Measurements from ENCODE around the gene PIMREG.
"Not testable (repeated sequence)": the region's sequence is repeated elsewhere in the genome, so short reads cannot be mapped to it uniquely, and the experiment has no call there.

The PIMREG gene

DNA sequence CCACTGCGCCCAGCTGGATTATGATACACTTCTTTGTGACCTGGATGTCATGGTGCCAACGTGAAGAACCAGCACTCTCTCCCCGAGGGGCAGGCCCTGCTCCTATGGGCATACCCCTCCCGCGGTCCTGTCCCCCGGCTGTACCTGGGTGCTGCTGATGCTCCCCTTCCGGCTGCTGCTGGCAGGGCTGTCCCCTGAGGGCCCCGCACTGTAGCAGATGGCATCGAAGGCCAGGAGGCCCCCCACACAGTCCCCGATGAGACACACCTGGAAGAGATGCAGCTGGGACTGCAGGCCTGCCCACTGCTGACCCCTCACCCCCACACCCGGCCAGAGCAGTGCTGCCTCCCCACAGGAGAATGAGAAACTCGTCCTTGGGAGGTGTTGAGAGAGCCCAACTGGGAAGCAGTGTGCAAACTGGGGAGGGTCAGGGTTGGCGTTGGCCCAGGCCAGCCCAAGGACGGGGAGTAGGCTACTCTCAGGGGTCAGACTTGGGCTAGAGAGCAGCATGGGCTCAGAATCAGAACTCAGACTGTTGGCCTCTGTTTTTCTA, 33.7 kb downstream of the PIMREG start:
- DNase-seq = no peak

DNA sequence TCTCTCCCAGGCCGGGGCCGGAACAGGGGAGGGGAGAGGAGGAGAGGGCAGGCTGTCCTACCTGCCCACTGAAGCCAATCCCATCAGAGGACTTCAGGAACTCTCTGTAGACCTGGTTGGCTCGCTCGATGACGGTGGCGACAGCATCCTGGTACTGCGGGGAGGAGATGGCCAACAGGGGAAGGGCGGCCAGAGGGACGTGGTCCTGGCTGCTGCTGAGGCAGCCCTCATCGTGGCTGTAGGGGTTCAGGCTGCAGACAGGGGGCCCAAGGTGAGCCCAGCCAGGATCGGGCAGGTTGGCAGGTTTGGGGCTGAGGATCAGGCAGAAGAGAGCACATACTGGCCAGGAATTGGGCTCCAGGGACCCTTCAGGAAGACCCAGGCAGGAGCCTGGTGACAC, 34.2 kb downstream of the PIMREG start:
- no peak for DNase-seq

DNA sequence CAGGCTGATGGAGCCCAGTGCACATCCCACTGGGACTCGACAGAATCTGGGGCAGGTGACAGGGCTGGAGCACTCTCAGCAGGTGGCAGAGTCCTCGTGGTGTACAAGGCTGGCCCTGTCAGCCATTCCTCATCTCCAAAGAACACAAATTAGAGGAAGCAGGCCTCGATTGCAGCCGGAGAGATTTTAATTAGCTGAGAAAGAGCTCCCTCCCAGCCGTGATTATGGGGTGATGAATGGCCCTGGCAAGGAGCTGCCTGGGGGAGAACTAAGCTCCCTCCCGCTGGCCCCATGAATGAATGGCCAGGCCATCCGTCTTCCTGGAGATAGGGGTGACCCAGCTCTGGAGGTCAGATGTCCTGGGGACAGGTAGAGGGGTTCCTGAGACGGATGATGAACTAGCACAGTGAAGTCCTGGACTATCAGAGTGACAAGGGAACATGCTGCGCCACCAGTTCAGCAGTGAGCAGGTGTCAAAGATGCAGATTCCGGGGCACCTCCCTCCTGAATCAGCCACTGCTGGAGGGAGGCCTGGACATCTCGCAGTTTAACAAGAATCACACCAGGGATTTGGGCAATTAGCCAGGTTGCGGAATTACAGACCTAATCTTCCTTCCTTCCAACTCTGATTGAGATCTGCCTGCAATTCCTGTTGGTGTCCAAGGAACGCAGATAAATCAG, 35.5 kb downstream of the PIMREG start:
- no peak for DNase-seq

DNA sequence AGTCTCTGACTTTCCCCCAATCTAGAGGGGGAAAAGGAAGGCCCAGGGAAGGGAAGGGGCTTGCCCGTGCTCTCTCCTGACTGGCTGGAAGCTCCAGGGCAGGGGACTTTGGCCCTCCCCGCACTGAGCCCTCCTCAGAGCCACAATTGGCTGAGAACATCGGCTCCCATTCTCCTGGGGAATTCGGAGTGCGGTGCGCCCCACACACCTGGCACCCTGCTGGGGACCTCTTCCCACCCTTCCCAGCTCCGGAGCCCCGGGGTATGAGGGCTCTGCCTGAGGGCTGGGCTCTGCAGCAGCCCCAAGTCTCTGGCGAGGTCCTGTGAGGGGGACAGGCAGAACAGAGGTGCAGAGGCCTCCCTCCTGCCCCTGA, 36.0 kb downstream of the PIMREG start:
- no peak for DNase-seq

DNA sequence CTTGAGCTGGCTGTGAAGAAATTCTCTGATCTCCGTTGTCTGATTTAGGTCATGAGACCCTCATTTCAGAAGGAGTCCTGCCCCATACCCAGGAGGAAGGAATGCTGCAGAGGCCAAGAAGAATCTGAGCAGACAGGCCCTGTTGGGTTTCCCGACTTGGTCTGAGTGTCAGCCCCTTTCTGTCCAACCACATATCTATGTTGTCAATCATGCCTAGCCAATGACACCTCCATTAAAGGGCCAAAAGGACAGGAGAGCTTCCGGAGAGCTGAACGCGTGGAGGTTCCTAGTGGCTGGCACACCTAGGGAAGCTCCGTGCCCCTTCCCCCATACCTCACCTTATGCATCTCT, 37.8 kb downstream of the PIMREG start:
- DNase-seq = no peak

DNA sequence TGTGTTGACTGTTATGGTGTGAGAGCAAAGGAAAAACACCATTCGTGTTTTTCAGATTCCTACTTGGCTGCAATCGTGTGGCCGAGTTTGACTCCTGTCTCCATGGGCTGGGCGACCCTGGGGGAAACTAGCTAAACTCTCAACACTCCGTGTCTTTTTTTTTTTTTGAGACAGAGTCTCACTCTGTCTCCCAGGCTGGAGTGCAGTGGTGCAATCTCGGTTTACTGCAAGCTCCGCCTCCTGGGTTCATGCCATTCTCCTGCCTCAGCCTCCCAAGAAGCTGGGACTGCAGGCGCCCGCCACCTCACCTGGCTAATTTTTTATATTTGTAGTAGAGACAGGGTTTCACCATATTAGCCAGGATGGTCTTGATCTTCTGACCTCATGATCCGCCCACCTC, 38.5 kb downstream of the PIMREG start:
- not testable (repeated sequence) for DNase-seq

DNA sequence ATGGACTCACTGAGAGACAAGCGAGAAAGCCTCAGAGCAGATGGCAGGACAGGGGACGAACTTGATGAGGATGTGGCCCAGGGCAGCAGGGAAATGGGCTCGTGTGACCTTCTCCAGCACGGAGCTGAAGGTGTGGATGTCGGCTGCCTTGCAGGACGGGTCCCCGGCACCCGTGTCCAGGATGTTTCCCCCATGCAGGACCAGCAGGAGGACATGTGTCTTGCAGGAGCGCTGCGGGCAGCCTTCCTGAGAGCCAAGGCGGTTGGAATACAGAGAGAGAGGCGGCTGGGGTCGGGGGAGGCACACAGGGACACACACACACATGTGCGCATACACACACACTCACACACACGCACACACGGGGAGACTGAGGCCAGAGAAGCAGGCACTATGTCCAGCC, 39.3 kb downstream of the PIMREG start:
- DNase-seq = no peak

DNA sequence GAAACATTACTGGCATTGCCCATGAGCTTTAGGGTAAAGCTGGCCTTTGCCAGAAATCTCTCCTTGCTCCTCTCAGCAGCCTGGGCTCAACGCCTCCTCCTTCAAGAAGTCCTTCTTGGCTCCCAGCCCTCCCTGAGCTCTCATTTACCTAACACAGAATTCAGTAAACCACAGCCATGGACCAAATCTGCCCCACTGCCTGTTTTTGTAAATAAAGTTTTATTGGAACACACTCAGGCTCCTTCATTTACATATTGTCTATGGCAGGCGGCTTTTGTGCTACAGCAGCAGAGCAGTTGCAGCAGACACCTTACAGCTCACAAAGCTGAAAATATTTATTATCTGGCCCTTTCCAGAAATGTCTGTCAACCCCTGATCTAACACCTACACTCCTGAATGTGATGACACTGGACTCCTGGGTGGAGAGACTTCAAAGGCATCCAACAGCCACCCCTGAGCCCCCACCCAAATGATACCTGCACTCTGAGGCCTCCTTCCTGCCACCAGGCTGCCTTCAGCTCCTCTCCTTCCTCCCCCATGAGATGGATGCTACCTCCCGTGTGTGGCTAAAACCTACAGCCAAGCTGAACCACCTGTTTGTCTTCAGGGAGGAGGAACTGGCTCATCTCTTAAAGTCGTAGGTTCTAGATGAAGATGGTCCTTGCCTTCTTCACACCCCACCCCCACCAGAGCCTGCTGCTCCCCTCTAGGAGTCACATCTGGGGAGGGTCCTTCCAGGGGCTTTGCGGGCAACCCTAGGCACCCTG, 41.6 kb downstream of the PIMREG start:
- DNase-seq = no peak

DNA sequence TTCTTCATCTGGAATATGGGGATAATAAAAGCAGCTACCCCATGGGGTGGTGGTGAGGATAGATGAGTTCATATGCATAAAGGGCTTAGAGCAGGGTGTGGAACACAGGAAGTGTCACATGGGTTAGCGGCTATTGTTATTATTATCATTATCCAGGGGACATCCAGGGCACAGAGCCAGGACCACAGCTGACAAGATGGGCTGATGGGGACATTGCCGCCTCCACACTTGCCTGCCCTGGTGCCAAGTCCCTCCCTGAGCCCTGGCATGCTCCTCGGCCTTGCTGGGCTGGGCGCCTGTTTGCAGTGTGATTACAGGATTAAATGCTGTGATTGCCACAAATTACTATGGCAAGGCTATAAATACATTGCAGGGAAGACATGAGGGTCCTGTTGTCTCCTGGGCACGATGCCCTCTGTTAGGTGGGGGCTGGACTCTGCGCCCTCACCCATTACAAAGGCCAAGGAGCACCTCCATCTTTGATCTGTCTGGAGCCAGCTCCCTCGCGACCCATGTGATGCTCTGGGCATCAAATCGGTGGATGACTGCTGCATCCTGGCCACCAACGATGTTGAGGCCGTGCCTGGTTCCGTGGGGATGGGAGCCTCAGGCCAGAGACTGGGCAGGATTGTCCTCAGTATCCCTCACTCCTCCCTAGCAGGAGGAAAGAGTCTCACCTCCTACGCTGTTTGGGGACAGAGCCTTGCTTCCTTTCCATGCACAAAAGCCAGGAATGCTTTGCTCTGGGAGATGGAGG, 43.2 kb downstream of the PIMREG start:
- DNase-seq = no peak

DNA sequence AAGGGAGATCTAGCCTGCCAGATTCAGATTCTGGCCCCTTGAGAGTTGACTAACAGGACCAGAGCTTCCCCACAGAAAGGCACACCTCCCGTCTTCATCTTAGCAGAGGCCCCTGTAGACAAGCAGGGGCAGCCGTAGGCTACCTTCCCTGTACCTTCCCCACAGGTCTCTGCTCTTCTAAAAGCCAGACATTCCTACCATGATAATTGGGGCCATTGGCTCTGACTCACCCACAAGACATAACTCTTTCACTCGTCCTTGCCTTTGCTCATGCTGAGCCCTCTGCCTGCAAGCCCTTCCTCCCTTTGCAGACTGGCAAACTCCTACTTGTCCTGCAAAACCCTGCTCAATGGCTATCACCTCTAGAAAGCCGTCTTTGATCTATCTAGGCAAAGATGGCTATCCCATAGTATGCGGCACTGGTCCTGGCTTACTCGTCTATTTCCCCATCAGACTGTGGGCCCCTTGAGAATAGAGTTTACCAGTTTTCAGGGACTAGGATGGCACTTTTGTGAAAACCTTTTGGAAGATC, 43.8 kb downstream of the PIMREG start:
- no peak for DNase-seq

DNA sequence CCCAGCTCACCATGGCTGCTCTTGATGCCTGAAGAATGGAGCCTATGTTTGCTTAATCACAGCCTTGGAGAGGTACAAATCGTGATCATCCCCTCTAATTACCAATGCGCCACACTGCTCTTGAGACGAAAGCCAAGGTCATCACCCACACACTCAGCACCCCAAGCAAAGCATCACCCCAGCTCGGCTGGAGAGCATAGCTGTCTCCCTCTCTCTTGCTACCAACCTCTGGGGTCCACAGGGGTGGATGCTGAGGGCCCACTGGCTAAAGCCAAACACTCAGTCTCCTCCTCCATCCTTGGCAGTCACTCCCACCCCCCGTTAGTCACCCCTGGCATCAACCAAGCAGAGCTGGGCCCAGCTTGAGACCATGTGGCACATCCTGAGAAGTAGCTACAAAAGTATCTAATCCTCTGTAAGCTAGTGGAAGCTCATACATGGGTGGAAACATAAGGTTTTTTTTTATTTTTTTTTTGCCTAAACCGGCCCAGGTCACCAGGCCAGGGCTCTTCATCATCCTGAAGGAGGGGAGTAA, 44.8 kb downstream of the PIMREG start:
- no peak for DNase-seq

DNA sequence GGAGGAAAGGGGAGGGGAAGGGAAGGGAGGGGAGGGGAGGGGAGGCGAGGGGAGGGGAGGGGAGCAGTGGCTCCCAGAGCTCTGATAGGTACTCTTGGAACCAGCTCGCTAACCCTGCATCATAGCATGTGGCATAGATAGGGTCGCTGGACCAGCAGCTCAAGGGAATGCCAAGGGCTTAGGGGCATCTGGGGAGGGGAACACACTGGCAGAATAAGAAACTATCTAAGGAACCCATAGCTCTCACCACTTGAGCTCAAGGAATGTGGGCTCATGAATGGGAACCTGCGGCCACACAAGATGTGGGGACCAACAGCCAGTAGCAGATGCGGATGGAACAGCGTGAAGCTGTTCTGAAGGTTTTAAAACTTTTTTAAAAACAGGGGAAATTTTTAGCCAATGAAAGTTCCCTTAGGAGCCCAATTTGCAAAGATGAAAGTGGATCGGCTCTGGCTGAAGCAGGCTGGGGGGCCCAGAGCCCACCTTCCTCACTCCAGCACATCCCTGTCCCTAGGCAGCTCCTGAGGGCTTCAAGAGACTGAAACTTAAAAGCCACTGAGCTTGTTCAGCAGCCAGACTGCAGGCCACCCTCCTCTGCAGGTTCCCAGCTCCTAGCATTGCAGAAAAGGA, 46.9 kb downstream of the PIMREG start:
- DNase-seq = no peak

DNA sequence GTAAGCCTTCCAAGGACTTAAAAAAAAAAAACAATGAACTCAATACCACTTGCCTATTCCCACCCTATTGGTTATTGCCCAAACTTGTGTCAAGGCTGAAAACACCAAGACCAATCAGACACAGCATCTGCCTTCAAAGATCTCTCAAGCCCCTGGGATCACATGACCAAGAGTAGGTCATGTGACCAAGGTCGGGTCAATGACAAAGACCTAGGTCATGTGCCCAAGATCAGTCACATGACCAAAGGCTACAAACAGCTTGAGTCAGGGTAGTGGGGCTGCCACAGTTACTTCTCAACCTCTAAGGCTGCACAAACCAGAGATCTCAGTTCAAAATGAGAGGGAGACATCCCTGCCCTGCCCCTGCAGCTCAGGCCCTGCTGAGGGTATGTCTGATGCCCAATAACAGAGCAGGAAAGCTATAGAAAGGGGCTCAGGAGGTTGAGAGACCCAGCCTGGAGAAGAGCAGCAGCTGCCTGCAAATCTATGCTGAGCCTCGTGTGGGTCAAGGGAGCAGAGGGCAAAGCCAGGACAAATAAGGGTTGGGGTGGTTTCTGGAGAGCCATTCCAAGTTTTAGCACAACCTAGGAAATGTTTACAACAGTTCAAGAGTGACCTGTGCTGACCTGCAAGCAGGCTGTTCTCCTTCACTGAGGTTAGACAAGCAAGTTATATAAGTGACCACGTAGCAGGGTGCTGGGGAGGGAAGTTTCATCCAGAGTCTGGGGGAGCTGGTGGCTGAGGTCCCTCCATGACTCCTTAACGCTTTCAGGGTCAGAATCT, 48.8 kb downstream of the PIMREG start:
- no peak for DNase-seq

DNA sequence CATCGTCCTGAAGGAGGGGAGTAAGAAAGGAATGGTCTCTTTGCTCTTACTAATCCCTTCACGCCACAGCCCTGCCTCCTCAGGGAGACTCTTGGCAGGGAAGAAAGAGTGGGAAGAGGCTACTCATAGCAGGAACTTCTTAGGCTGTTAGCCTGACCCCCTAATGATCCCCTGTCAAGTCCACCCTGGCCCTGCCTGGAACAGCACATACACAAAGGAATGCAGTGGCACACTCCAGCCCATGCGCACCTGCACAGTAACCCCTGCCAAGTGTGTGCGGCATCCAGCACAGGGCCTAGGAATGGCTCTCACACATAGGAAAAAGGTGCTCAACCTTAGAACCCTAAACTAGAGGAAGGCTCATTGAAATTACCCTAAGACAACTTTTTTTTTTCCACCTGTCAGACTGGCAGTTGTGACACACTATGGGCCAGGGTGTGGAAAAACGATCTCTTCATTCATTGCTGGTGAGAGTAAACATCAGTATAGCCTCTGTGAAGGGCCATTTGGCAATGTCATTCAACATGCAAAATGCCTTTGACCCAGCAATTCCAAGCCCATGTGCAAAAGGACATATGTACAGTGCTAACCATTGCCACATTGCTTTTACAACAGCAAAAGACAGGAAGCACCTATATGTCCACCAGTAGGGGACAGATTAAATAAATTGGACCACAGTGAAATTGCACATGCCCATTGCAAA, 50.1 kb downstream of the PIMREG start:
- DNase-seq = no peak

DNA sequence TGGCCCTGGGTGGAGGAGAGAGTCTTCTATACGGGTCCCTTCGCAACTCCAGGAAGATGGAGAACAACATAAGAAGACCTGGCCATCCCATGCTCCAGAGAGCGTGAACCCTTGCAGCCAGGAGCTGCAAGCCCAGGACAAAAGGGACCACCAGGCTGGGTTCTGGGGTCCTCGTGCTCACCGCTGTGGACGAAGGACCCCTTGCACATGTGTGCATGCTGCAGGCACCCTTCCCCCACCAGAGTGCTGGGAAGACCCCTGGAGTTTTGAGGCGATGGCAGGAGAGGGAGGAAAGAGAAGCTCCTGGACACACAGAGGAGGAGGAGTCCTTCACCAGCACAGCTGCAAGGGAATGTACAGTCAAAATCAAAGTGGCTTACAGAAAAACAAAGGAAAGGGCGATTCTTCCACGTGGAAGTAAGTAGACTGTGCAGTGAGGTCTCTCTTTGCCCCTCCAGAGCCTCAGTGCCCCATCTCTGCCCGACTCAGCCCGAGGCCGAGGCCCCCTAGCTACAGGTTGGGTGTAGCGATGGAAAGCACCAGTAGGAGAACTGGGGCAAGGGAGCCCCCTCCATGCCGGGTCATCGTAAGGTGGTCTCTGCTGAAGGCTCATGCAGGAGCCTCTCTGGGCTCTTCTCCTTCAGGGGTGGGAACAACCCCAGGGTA, 51.3 kb downstream of the PIMREG start:
- peak; percentile 41 for DNase-seq

DNA sequence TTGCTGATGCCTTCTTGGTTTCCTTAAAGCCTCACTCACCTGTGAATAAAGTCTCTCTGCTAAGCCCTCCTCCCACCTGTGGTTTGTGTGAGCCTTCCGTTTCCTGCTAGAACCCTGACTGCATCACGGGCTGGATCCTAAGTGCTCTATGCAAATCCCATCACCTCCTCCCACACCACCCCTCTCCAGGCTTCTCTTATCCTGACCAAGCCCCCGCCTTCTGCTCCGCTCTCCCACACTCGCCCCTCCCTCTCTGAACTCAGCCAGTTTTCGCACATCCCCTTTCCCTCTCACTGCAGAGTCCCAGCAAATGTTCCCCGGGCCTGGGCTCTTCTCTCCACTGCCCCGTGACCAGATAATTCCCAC, 51.8 kb downstream of the PIMREG start:
- peak; percentile 36 for DNase-seq

DNA sequence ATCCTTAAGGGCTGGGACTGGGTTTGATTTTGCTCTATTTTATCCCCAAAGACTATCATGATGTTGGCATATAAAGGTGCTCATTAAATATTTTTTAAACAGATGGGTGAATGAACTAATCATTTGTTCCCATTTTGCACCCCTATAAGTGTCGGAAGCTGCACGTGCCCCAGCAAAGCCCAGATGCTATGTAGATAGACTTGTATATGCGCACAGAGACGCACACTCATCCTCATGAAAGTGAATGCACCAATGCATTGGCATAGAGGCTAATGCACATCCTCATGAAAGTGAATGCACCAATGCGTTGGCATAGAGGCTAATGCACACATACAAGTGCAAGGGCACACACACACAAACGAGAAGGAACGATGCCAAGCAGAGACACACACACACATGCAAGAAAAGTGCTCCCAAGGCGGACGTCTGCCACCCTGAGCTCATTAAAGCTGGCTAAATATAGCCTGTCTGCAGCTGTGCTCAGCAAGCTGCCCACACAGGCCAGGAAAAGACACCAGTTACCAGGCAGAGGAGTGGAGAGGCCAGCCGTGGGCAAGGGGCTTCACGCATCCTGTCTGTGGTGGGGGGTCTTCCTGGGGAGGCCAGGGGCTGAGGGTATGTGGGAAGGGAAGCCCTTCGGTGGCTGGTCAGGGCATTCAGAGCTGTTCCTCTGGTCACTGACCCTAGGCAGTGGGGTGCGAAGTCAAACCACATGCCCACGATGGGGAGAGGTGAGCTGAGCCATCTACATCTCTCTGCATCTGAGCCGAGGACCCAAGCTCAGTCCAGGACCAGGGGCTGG, 52.6 kb downstream of the PIMREG start:
- DNase-seq = no peak

DNA sequence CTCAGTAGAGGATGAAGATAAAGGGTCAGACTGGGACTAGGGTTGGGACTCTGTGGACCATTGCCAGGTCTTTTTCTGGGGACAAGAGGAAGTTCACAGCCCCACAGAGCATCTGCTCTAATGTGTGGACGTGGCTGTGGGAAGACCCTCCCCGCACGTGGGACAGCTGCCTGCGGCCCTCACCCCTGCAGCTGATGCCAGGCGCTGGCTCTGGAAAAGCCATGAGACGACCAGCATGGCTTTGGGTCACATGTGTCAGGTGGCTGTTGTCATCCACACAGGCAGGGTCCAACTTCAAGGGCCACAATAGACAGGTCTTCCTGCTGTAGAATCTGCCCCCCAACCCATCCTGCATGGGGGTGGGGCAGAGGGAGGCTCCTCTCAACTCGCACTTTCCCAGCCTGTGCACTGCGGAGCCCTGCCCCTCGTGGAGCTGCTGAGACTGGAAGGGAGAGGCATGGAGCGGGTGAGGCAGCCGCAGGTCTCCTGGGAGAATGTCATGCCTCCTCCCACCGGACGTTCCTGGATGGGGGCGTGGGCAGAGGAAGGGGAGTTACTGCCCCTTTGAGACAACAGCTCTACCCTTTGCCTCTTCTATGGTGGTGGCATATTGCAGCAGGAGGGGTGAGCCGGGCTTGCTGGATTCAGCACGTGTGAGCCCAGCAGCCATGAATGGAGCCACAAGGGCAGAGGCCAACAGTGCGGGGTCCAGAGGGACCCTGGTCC, 53.4 kb downstream of the PIMREG start:
- DNase-seq = peak; percentile 29

DNA sequence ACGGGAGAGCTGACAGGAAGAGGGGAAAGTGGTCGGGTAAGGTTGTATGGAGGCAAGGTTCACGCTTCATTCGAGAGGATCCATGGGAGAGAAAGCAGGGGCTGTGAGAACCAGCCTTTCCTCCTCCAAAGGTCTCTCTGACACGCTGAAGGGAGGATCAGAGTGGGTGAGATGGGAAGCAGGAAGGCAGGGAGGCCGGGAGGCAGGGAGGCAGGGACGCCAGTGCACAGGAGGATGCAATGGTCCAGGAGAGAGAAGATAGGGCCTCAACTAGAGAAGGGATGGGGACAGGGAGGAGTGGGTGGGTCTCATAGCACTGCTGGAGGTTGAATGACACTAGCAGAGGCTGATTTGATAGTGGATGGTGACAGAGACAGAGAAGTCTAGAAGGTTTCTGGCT, 54.1 kb downstream of the PIMREG start:
- DNase-seq = no peak

All from right kidney (tissue), 1 donor.